Stimulated activated CD4-positive, alpha-beta T cell treated with anti-CD3 and anti-CD28 coated beads, Interleukin-4, amount 100 ng/mL, for 24 hours (primary cell): ENCODE results near the gene CUX1.

Experiments used
- DNase-seq: peaks from one replicate; pipeline ENCODE4 v3.0.0-alpha.2; 2020

The CUX1 gene

DNA sequence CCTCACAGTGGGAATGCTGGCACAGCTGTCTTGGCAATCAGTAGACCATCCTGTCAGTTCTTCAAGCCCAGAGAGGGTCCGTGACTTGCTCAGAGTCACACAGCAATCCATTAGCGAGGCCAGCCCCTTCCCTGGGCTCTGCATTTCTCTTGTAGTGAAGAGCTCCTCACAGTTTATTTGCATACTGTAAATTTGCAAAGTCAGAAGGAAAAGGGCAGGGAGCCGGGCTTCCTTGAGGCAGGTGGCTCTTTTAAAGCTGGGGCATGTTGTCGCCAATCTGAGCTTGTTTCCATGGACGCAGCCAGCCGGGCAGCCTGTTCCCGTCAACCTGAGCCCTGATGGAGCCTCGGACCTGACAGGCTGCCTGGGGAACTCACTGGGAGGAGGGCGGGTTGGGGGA lies 123.4 kb downstream of the CUX1 start:
- DNase-seq = no peak

DNA sequence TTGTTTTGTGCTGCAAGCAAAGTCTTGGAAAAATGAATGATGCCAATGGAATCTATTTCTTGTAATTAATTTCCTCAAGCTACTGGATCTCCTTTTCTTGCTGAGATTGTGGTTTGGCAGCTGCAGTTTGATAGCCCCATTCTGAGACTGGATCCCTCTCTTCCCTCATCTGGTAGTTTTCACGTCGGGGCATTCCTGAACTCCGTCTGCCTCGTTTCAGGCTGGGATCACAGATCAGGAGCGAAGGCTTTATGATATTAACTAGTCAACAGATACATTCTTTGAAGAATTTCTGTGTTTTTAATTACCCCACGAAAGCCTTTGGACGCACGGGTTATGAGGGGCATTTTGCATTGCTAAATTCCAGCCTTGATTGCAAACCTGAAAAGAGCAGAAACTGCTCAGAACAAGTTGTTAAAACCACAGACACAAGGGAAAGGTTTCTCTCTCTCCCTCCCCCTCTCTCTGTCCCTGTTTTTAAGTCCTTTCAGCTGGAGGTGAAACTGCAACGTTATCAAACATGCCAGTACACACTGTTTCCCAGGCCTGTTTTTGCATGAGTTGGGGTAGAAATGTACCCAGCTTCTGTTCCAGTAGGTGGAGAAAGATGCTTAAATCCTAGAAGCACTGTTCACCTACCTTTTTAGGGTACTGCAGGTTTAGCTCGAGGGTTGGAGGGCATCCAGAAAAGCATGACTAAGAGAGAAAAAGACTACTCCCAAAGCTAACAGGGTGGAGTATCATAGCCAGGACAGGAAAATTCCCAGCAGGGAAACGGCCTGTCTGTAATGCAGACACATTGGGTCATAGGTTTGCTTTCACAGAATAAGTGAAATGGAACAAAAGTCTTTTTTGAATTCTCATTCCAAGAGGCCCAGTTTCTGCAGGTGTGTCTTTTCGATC lies 124.3 kb downstream of the CUX1 start:
- DNase-seq = no peak

DNA sequence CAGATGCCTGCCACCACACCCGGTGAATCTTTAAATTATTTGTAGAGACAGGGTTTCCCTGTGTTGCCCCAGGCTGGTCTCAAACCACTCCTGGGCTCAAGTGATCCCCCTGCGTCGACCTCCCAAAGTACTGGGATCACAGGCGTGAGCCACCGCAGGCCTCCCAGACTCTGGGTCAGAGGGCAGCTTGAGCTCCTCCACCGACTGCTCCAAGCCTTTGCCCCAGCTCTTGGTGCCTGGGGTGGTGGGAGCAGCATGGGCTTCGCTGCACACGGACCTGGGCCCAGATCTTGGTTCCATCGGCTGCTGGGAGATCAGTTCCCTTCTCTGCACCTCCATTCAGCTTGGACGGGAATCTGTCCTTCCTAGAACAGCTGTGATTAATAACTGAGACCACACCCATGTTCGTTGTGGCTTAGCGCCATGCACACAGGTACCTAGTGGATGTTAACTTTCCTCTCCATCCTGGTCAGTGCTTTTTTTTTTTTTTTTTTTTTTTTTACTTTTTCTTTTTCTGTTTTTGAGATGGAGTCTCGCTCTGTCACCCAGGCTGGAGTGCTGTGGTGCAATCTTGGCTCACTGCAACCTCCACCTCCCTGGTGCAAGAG lies 125.3 kb downstream of the CUX1 start:
- DNase-seq = no peak

DNA sequence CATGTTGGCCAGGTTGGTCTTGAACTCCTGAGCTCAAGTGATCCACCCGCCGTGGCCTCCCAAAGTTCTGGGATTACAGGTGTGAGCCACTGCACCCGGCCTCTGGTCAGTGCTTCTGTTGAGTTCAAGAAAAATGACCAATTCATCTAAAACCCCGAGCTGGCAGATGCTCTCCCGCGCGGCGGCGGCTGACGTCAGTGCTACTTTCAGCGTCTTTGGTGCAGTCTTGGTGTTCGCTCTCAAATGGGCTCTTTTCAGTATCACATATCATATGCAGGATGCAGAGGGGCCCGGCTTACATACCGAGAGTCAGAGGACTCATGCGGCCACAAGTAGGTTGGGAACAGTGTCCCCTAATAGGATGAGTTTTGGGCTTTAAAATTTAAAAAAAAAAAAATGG lies 125.9 kb downstream of the CUX1 start:
- no peak for DNase-seq

DNA sequence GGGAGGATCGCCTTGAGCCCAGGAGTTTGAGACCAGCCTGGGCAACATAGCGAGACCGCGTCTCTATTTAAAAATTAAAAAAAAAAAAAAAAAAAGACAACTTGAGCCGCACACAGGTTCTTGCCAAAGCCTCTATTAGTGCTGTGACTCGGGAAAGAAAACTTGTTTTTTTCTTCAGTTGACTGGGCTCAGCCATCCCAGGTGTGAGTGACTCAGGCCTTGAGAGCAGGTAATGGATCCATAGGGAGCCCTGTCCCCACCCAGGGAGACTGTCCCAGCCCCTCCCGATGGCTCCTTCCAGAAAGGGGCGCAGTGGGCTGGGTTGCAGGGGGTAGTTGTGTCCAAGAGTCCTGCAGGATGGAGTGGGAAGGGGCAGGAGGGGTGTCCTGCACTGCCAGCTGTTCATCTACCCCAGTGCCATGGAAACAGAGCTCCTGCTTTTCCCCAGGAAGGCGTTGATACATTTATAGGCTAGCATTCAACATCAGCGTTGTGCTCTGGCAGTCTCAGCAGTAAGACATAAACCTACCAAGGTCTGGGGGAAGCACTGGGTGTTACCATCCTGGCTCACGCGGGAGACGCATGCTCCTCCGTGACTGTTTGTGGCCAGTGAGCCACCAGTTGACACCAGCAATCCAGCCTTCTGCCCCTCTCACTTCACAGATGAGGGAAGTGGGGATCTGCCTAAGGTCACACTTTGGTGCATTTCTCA lies 126.6 kb downstream of the CUX1 start:
- no peak for DNase-seq

DNA sequence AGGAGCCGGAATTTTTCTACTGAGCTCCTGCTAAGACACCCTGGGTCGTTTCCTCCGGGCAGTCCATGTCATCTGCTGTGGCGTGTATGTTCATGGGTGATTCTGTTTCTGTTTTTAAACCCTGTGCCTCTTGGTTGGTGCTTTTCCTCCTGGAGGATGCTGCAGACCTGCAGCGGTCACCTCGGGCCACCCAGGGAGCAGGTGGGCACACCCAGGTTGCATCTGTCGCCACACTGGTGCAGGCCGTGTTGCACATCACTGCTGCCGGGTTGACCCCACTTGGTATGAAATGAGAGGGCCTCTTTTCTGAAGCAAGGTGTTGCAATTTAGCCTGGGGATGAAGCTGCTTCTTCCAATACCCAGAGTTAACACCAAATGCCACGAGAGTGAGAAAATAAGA lies 127.2 kb downstream of the CUX1 start:
- DNase-seq = no peak

DNA sequence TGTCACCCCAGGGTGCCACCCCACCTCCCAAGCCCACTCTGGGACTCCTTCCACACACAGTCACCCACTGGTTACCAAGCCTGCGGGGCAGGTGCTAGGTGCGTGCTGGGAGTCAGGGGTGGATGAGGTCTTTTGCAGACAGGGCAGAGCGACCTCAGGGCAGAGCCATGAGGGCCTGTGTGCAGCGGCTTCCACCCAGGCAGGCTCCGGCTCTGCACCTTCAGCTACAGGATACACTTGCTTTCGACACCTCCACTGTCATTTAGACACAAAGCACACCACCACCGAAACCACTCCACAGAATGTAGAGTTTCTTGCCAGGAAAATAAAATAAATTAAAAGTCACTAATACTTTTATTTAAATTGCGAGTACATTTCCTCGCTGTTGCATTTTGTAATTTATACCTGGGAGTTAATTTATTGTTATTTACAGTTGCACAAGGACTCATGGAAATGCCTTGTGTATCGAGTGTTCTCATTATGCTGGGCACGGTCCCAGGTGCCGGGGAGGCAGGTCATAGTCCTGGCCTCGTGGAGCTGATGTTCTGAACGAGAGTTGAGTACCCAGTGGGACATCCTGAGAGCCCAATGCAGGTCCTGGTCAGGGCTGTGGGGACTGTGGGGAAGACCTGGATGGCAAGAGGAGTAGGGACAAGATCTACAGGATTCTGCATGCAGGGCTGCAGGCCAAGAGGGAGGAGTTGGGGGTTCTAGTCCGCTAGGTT lies 127.8 kb downstream of the CUX1 start:
- DNase-seq = no peak

DNA sequence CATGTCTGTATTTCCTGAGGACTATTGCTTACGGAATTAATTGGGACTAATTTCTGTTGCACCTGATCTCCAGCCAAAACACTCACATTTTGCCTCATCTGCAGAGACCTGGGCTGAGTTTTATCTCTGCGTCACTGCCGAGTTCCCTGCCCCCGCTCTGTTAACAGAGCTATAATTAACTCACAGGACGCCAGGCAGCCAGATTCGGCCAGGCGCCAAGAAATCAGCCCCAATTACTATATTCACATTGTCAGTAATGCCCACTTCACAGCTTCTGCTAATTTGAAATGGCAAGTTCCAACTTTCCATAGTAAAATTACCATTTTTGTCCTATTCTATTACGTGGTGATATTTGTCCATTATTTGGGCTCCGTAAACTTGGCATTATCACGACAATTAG lies 130.5 kb downstream of the CUX1 start:
- no peak for DNase-seq

DNA sequence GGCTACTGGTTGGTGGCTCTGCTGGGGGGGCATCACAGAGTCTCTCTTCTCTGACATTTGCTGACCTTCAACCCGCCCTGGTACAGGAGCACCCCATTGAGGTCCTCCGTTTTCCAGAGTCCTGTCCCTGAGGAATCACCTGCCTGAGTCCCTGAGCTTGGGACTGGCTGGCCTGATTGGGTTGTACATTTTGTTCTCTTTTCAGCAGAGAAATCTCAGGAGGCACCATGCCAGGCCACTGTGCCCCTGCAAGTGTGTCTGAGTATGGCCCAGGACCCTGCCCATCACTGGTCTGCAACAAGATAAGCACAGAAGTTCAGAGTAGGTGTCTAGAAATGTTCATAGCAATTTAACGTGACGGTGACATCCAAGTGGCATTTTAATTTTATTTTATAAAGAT lies 131.2 kb downstream of the CUX1 start:
- no peak for DNase-seq

DNA sequence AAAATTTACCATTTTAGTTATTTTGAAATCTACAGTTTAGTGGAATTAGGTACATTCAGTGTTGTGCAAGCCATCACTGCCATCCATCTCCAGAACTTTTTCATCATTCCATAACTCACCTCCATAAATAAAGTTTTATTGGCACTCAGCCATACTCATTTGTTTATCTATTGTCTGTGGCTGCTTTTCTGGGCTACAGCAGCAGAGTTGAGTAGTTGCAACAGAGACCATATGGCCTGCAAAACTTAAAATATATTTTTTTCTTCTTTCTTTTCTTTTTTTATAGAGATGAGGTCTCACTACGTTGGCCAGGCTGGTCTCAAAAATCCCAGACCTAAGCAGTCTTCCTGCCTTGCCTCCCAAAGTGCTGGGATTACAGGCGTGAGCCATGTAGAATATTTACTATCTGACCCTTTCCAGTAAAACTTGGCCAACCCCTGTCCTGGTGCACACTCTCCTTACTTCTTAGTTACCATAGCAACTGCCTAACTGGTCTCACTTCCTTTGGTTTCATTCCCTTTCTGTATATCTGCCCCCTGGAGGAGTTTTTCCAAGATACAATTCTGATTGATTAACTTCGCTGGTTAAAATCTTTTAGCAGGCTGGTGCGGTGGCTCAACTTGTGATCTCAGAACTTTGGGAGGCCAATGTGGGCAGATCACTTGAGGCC lies 133.2 kb downstream of the CUX1 start:
- no peak for DNase-seq

DNA sequence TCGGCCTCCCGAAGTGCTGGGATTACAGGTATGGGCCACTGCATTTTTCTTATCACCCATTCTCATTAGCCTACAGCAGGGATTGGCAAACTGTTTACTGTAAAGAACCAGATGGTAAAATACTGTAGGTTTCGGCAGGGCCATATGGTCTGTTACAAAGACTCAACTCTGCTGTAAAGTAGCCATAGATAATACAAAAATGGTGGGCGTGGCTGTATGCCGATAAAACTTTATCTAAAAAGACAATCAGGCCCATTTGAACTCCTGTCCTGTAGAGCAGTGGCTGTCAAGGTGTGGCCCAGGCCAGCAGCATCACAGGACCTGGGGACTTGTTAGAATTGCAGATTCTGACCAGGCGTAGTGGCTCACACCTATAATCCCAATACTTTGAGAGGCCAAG lies 134.3 kb downstream of the CUX1 start:
- DNase-seq = no peak

DNA sequence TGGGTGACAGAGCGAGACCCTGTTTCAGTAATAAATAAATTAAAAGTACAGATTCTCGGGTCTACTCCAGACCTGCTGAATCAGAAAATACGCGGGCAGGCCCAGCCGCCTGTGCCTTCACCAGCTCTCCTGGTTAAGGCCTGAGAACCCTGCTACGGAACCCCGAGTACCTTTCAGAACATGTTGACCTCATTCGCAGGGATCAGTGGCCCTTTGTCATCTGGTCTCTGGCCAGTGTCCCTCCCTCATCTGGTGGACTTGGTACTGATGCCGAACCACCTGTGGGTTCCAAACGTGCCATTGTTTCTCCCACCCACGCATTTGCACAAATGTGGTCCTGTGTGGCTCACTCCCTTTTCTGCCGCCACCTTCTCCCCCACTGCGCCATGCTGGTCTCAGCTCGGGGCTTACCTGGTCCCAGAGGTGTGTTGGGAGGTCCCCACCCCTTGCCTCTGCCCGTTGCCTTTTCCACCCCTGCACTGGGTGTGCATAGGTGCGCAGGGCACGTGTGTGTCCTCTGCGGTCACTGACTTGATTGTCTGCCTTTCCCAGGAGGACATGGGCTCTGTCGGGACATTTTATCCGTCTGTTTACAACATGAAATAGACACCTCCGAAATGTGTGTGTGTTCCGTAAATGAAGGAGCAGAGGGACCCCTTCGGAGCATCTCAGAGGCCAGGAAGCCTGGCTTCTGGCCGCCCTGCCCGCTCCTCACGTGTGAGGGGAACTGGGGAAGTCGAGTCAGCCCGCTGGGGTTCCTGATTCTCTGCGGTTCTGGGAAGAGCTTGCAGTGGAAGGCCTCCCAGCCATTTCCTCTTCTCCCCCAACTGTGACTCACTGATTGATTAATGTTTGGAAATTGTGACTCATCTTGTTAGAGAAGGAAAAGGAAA lies 135.2 kb downstream of the CUX1 start:
- DNase-seq = no peak

DNA sequence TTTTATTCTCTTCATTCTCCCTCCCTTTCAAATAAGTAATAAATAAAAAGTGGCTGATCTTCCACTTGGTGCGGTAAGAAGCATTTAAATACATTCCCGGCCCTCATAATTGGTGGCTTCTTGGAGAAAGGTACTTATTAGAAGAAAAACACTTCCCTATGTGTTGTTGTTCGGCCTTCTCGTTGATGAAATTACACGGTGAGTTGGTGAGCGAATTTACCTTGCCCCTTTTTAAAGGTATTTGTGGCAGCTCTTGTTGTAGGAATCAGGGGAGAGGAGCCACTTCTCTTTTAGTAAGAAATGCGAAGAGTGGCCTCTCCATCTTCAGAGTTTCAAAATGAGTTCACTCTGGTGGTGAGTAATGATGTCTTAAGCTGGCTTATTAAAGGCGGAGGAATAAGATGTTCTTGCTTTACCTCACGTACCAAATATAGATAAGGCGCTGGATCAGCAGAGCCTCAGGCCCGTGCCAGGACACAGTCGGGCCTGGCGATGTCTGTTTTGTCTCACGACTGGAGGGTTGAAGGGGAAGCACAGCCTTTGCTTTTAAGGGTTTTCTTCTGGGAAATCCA lies 135.9 kb downstream of the CUX1 start:
- no peak for DNase-seq

DNA sequence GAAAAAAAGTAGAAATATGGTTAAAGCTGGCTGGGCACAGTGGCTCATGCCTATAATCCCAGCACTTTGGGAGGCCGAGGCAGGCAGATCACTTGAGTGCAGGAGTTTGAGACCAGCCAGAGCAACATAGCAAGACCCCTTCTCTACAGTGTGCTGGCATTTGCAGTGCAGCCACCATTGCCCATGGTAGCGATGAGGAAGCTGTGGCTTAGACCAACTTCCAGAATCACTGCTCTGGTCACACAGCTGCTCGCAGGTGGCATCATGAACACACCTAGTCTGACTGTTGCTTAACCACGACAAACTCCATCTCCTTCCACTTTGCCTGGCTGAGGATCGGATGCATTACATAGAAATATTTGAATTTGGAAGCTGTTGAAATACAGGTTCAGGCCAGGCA lies 137.1 kb downstream of the CUX1 start:
- no peak for DNase-seq

DNA sequence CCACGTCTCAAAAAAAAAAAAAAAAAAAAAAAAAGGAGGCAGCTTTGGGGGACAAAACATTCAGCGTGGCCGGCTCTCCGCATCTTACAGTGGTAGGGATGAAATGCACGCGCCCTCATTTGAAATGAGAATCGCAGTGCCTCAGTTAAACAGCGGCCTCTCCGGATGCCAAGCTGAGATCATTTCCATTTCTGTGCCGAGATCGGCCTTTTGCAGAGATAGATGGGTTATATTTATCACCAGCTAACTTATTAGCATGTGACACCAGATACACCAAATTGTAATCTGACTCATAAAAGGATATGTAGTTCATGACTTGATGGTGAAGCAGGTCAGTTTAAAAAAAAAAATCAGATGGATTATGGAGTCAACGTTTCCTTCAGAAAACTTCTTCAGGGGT lies 138.7 kb downstream of the CUX1 start:
- DNase-seq = no peak

DNA sequence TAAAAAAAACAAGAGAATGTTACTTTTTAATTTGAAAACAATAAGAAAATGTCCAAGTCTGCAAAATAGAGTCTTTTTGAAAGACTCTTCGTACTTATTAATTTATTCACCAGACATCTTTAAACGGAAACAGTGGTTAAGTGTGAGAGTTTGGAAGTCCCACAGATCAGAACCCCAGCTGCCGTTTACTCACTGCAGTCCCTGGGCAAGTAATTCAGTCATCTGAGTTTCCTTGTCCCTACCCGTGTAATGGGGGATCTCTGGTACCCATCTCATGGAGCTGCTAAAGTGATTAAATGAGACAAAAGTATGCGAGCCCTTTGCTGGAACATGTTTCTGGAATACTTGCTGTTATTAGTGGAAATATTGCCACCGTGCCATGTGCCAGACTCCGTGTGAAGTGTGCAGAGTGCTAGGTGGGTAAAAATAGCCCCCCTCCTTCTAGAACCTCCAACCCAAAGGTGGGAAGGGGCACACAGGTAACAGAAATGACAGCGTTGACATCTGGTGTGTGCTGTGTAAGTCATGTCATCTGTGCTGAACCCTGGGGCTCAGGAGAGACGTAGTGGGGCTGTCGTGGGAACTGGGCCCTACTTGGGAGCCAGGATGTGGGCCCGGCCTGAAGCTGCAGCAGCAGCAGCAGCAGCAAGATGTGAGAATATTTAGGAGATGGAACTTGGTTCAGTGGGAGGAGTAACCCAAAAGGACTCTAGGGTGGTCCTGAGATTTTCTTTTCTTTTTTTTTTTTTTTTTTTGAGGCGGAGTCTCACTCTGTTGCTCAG lies 140.5 kb downstream of the CUX1 start:
- DNase-seq = no peak

DNA sequence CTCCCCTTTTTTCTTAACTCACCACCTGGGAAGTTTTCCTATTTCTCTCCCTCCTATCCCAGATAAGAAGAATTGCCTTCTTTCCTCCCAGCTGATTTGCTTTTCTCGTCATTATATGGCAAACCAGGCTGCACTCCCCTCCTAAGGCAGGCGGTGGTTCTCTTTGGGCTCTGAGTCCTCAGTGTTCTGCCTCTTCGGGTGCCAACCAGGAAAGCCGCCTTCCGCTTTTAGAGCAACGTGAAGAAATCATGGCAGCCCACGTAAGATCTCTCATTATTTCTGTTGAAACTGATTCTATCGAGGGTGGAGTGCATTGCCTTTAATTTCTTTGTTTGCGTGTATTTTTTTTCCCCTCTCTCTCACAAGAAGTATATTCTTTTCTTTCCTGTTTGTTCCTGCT lies 141.9 kb downstream of the CUX1 start:
- no peak for DNase-seq

DNA sequence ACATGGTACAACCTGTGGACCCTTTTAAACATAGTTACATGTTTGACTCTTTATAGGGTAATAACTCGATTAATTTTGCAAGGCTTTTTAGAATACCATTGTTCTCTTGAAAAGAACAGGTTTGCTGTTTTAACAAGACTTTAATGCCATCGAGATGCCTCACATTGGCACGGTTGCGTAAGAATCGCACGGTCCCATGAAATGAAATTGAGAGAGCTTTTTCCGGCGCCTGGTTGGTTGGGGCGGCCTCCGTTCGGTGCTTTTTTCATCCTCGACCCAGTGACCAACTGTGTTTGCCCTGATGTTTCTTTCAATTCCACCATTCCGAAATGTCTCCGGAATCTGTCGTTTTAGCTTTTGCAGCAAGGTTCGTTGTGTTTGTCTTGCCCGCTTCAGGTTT lies 142.4 kb downstream of the CUX1 start:
- DNase-seq = no peak

DNA sequence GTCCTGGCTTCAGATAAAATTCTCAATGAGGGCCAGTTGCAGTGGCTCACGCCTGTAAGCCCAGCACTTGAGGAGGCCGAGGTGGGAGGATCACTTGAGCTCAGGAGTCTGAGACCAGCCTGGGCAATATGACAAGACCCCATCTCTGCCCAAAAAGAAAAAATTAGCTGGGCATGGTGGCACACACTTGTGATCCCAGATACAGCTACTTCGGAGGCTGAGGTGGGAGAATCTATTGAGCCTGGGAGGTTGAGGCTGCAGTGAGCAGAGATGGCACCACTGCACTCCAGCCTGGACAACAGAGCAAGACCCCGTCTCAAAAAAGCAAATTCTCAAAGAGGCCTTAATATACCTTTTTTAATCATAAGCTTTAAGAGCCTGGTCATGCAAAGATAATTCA lies 142.9 kb downstream of the CUX1 start:
- no peak for DNase-seq

DNA sequence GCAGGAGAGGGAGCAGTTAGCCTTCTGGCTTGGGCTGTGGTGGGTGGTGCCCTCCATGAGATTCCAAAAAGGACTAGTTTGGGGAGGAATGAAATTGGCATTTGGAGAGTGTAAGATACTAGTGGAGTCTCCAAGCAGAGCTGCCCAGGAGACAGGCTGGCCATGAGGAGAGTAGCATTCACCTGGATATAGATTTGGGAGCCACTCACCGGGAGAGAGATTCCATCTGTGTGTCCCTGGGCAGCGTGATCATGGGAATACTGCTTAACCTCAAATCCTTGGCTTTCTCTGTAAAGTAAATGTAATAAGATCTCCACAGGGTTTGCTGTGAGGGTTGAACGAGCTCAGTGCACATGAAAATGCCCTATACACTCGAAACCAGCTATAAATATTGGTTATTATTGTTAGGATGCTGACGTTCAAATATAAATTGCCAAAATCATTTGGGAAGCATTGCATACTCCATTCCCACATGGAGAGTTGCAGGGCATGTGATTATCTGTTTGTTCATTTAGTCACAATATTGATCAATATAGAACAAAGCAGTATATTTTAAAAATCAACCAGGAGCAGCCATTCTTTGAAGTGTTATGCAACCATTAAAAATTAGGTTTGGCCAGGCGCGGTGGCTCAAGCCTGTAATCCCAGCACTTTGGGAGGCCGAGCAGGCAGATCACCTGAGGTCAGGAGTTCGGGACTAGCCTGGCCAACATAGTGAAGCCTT lies 143.7 kb downstream of the CUX1 start:
- DNase-seq = no peak
